Activated gamma-delta T cell treated with anti-CD3 and anti-CD28 coated beads, Interleukin-2, amount 50 U/mL, for 16 hours (primary cell): Measurements from ENCODE around the gene ABCC6.
"Not testable (repeated sequence)": the region's sequence is repeated elsewhere in the genome, so short reads cannot be mapped to it uniquely, and the experiment has no call there.

ENCODE experiments used
- DNase-seq: peaks from one replicate; pipeline ENCODE4 v3.0.0-alpha.2; 2020; ENCODE audit warnings: low read depth

The ABCC6 gene

GRCh38 chr16:16222850-16223661 lies at the start of gene ABCC6:
TSS of gene ABCC6 (minus strand) at chr16:16223494. CDS start at chr16:16223434, 60 bp downstream.
- not testable (repeated sequence) for DNase-seq

- DNase-seq: not testable (repeated sequence)
Observed at GRCh38 chr16:16272573-16273221, 49.4 kb upstream of the ABCC6 start.

- not testable (repeated sequence) for DNase-seq
Observed at GRCh38 chr16:16271658-16272057, 48.4 kb upstream of the ABCC6 start.

- DNase-seq: not testable (repeated sequence)
Observed at GRCh38 chr16:16268185-16268808, 45.0 kb upstream of the ABCC6 start.

- DNase-seq: not testable (repeated sequence)
Observed at GRCh38 chr16:16267708-16268107, 44.4 kb upstream of the ABCC6 start.

- DNase-seq: not testable (repeated sequence)
Observed at GRCh38 chr16:16265044-16265443, 41.8 kb upstream of the ABCC6 start.

- not testable (repeated sequence) for DNase-seq
Observed at GRCh38 chr16:16263947-16264346, 40.7 kb upstream of the ABCC6 start.

- DNase-seq: not testable (repeated sequence)
Observed at GRCh38 chr16:16262954-16263555, 39.8 kb upstream of the ABCC6 start.

GRCh38 chr16:16259971-16260370 lies 36.7 kb upstream of the ABCC6 start:
- not testable (repeated sequence) for DNase-seq

GRCh38 chr16:16258822-16259221 lies 35.5 kb upstream of the ABCC6 start:
- not testable (repeated sequence) for DNase-seq

- DNase-seq: not testable (repeated sequence)
Observed at GRCh38 chr16:16257301-16257923, 34.1 kb upstream of the ABCC6 start.

GRCh38 chr16:16252377-16252776 lies 29.1 kb upstream of the ABCC6 start:
- DNase-seq: not testable (repeated sequence)

GRCh38 chr16:16249621-16250330 lies 26.5 kb upstream of the ABCC6 start:
- DNase-seq: not testable (repeated sequence)

GRCh38 chr16:16247439-16247838 lies 24.1 kb upstream of the ABCC6 start:
- DNase-seq: not testable (repeated sequence)

GRCh38 chr16:16246578-16247262 lies 23.4 kb upstream of the ABCC6 start:
- not testable (repeated sequence) for DNase-seq

GRCh38 chr16:16243886-16244285 lies 20.6 kb upstream of the ABCC6 start:
- DNase-seq: not testable (repeated sequence)

GRCh38 chr16:16240667-16241066 lies 17.4 kb upstream of the ABCC6 start:
- not testable (repeated sequence) for DNase-seq

- not testable (repeated sequence) for DNase-seq
Observed at GRCh38 chr16:16237738-16238137, 14.4 kb upstream of the ABCC6 start.

GRCh38 chr16:16237071-16237470 lies 13.8 kb upstream of the ABCC6 start:
- DNase-seq: not testable (repeated sequence)

- not testable (repeated sequence) for DNase-seq
Observed at GRCh38 chr16:16232692-16233061, 9.4 kb upstream of the ABCC6 start.
